ENCODE data around the gene SLC6A4. TPM values are rescaled to one million over a fixed set of nuclear protein-coding genes. Genes with fewer than 3 reads are reported as not detected.

Gene SLC6A4
- total and polyA plus RNA-seq, 12 donors, result 0.13 to 0.71 (median 0.29) TPM; not detected in 1

DNA sequence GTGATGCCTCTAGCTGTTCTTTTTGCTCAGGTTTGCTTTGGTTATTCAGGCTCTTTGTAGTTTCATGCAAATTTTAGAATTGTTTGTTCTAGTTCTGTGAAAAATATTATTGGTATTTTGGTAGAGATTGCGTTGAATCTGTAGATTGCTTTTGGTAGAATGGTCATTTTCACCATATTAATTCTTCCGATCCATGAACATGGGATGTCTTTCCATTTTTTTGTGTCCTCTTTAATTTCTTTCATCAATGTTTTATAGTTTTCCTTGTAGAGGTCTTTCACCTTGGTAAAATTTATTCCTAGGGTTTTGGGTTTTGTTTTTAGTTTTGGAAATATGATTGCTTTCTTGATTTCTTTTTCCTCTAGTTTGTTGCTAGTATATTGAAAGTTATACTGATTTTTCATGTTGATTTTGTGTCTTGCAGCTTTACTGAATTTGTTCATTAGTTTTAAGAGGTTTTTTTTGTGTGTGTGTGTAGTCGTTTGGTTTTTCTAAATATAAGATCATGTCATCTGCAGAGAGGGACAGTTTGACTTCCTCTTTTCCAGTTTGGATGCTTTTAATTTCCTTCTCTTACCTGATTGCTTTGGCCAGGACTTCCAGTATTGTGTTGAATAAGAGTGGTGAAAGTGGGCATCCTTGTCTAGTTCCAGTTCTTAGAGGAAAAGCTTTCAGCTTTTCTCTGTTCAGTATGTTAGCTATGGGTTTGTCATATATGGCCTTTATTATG, 76.4 kb downstream of the SLC6A4 start:
- DNase-seq (no peak), ATAC-seq (no peak)
- 91 to 93% methylated on average over 3 of the region's 3 CpGs for WGBS, 2 donors
- no peak overlapping the region for H3K4me3 ChIP-seq
- H3K36me3 ChIP-seq, result peaks cover 0 to 77% (median 10%) of the 10 kb centered on the region in 9 donors
- H3K9me3 ChIP-seq, result peaks cover 0 to 32% (median 7%) of the 10 kb centered on the region in 11 donors
- no peak overlapping the region for H3K27ac ChIP-seq
- intact Hi-C loops (cut with DNase I), result no loop called here
- no peaks in the 10 kb centered on the region for H3K27me3 ChIP-seq
- TF ChIP-seq, protein P1, sequence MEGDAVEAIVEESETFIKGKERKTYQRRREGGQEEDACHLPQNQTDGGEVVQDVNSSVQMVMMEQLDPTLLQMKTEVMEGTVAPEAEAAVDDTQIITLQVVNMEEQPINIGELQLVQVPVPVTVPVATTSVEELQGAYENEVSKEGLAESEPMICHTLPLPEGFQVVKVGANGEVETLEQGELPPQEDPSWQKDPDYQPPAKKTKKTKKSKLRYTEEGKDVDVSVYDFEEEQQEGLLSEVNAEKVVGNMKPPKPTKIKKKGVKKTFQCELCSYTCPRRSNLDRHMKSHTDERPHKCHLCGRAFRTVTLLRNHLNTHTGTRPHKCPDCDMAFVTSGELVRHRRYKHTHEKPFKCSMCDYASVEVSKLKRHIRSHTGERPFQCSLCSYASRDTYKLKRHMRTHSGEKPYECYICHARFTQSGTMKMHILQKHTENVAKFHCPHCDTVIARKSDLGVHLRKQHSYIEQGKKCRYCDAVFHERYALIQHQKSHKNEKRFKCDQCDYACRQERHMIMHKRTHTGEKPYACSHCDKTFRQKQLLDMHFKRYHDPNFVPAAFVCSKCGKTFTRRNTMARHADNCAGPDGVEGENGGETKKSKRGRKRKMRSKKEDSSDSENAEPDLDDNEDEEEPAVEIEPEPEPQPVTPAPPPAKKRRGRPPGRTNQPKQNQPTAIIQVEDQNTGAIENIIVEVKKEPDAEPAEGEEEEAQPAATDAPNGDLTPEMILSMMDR (IDR thresholded peaks at IDR 0.05), result no peak
- no peaks in the 10 kb centered on the region for H3K4me1 ChIP-seq

DNA sequence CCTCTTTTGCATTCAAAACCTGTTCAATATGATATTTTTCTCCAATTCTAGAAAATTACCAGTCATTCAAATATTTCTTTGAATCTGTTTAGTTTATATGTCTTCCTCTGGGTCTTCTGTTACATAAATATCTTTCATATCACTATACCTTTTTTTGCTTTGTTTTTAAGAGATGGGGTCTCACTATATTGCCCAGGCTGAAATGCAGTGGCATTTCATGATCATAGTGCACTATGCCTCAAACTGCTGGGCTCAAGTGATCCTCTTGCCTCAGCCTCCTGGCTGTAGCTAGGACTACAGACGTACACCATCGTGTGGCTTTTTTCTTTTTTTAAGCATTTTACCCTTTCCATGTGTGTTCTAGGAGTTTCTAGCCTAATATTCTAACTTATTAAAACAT, 80.1 kb downstream of the SLC6A4 start:
- no peaks in the 10 kb centered on the region for H3K27me3 ChIP-seq
- DNase-seq (no peak), ATAC-seq (no peak)
- intact Hi-C loops (cut with DNase I), result no loop called here
- no peak overlapping the region for H3K4me3 ChIP-seq
- H3K27ac ChIP-seq, result no peak overlapping the region
- TF ChIP-seq, protein P1 (IDR thresholded peaks at IDR 0.05), result no peak
- no peaks in the 10 kb centered on the region for H3K4me1 ChIP-seq
- WGBS, 2 donors, result 96 to 97% methylated on average over 2 of the region's 2 CpGs
- H3K36me3 ChIP-seq, result peaks cover 0 to 71% (median 10%) of the 10 kb centered on the region in 9 donors
- H3K9me3 ChIP-seq, result peaks cover 0 to 24% (median 5%) of the 10 kb centered on the region in 11 donors

DNA sequence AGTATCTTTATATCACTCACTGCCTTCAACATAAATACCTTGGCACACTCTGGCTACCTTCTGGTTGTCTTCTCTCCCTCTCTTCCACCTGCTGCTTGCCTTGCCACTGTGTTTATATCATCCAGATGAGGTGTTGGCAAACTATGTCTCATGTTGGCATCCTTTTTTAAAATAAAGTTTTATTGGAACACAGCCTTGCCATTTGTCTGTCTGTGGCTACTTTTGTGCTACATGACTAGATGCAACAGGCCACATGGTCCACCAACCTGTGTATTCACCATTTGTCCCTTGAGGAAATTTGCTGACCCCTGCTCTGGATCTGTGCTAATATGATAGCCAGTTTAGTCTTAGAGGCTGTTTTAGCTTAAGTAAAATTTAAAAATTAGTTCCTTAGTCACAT, 82.0 kb downstream of the SLC6A4 start:
- TF ChIP-seq, protein P1 (IDR thresholded peaks at IDR 0.05), result no peak
- Histone ChIP-seq H3K27ac (no peak overlapping the region), H3K4me1 (peaks cover 0 to 3% (median 0%) of the 10 kb centered on the region in 9 donors), H3K36me3 (peaks cover 0 to 54% (median 2%) of the 10 kb centered on the region in 9 donors), H3K27me3 (no peaks in the 10 kb centered on the region), H3K9me3 (peaks cover 0 to 4% (median 0%) of the 10 kb centered on the region in 11 donors), H3K4me3 (no peak overlapping the region)
- no peak for ATAC-seq
- intact Hi-C loops (cut with DNase I), result no loop called here
- no peak for DNase-seq

DNA sequence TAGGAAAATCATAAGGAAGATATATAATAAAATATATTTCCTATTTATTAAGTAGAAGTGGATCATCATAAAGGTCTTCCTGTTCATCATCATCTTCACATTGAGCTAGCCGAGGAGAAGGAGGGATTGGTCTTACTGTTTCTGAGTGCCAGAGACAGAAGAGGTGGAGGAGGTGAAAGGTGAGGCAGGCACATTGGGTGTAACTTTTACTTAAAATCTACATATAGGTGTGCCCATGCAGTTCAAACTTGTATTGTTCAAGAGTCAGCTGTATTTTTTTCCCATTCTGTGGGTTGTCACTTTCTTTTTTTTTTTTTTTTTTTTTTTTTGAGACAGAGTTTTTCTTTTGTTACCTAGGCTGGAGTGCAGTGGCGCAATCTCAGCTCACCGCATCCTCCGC, 84.0 kb downstream of the SLC6A4 start:
- 97% methylated on average over 4 of the region's 4 CpGs for WGBS, 2 donors

More for the DNA sequence above, 84.0 kb downstream of the SLC6A4 start:
- H3K27ac ChIP-seq, result no peak overlapping the region
- no peaks in the 10 kb centered on the region for H3K9me3 ChIP-seq
- ATAC-seq (no peak), DNase-seq (no peak)
- H3K27me3 ChIP-seq, result no peaks in the 10 kb centered on the region
- no peak overlapping the region for H3K4me3 ChIP-seq
- H3K36me3 ChIP-seq, result peaks cover 0 to 38% (median 0%) of the 10 kb centered on the region in 9 donors
- intact Hi-C loops (cut with DNase I), result no loop called here
- H3K4me1 ChIP-seq, result peaks cover 0 to 8% (median 0%) of the 10 kb centered on the region in 9 donors
- TF ChIP-seq, protein P1 (IDR thresholded peaks at IDR 0.05), result no peak

Measured in heart right ventricle (tissue), 16 donors.